RKO (cell line): Measurements from ENCODE around the gene SUPT4H1.

Experiments
- DNase-seq: peaks from one replicate; pipeline ENCODE4 v3.0.0-alpha.2; 2016; ENCODE audit warnings: low spot score

SUPT4H1 gene

GRCh38 chr17:58303971-58304749 lies 47.8 kb downstream of the SUPT4H1 start:
- DNase-seq, result peak; percentile 49

- no peak for DNase-seq
Observed at GRCh38 chr17:58302919-58303585, 48.9 kb downstream of the SUPT4H1 start.

- no peak for DNase-seq
Observed at GRCh38 chr17:58302171-58302918, 49.7 kb downstream of the SUPT4H1 start.

DNA sequence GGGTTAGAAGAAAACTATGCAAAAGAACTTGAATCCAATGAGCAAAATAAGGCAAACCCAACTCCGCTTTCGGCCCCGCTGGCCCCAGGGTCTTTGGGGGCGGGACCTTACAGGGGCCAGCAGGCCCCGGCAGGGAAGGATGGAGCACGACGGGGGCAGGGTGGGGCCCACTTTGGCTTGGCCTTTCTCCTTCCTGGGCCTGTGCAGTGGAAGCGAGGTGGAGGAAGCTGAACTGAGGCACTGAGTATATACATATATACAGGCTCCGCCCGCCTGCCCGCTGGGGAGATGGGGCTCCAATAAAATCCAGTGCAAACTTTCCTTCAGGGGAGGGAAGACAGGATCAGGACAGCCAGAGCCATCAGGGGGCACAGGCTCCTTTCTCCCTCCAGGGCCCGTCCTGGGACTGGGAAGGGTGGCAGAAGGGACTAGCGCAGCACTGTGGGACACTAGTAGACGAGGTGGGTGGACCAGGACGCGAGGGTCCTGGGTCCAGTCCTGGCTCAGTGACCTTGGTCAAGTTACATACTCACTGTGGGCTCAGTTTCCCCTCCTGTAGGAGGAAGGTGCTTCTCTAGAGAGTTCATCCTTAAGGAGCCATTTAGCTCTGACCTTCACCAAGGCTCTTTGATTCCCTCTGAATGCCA lies 50.4 kb downstream of the SUPT4H1 start:
- DNase-seq, result no peak

GRCh38 chr17:58300336-58300735 lies 51.7 kb downstream of the SUPT4H1 start:
- no peak for DNase-seq
